Heart left ventricle (tissue), 13 donors: ENCODE measurements around the gene NMNAT2.

ENCODE experiments used
- POLR2A ChIP-seq, 2 donors: fragments of 450-650 bp; IDR thresholded peaks; one replicate each; pipeline ENCODE4 v1.6.1; 2017; ENCODE audit warnings: antibody characterized with exemption in 2 of 2, mild to moderate bottlenecking in 2 of 2, moderate library complexity in 2 of 2
- TF ChIP-seq, protein P1 (sequence below), 12 donors: fragments of 200-600 bp; sonication (generic) in 4 of 12; IDR thresholded peaks; one replicate each; pipeline versions ENCODE4 v1.5.0 to v1.8.0; 2018 to 2022; ENCODE audit warnings: antibody characterized with exemption in 12 of 12, mild to moderate bottlenecking in 5 of 12
- donor health status: ischemic (EF 13 %, LVEDD 7.1; RV severe dilation, severe dysfunction).
- donor health status: DM: no; HTN: yes; CAD: no.
- donor health status: DM: no; HTN: no; CAD: no.
- donor health status: ischemic (EF 25% LVEDD 6.9; RV normal size, moderate dysfunction).
- donor health status: ischemic (EF 25% LVEDD 5.7; RV mildly dilated, moderate dysfunction).
- donor health status: ischemic (EF 35%, LVEDD 5.7; RV mildly dilated, moderate dysfunction).
- donor health status: nonischemic (EF 11% LVEDD 7.7; RV severe dilation, severe dysfunction).
- donor health status: DM: yes; HTN: yes; CAD: no.
- donor health status: PGD.
- donor health status: ischemic (EF 29% LVEDD 5.4; RV normal size, mild dysfunction).
- donor health status: nonischemic (EF 23%, LVEDD 6.1; RV moderate dilation, normal function).

DNA sequence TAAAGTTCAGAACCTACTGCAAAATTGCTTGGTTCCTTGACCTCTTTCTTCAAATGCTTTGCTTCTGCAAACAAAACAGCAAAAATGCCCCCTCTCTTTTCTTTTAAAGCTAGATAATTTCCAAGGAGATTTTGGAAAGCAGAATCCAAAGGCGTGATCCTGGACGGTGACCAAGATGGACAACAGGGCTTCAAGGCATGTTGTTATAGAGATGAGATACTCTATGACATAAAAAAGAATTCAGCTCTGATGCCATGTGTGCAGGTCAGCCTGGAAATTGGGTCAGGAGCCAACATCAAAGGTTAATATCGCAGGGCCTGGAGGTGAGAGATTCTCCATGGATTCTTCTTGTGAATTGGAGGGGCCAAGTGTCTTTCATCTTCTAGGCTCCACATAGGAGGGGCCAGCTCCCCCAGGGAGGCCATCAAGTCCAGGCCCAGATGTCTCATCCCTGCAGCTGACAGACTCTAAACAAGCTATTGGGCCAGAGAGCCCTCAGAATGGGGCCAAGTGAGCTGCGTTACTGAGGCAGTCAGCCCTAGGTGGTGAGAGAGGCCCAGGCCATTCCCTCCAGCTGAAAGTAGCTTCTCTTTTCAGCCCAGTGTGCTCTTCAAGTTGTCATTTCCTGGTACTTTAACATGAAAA lies 45.5 kb downstream of the NMNAT2 start:
- TF ChIP-seq POLR2A (IDR thresholded peaks at IDR 0.05): no peak
- TF ChIP-seq, protein P1, sequence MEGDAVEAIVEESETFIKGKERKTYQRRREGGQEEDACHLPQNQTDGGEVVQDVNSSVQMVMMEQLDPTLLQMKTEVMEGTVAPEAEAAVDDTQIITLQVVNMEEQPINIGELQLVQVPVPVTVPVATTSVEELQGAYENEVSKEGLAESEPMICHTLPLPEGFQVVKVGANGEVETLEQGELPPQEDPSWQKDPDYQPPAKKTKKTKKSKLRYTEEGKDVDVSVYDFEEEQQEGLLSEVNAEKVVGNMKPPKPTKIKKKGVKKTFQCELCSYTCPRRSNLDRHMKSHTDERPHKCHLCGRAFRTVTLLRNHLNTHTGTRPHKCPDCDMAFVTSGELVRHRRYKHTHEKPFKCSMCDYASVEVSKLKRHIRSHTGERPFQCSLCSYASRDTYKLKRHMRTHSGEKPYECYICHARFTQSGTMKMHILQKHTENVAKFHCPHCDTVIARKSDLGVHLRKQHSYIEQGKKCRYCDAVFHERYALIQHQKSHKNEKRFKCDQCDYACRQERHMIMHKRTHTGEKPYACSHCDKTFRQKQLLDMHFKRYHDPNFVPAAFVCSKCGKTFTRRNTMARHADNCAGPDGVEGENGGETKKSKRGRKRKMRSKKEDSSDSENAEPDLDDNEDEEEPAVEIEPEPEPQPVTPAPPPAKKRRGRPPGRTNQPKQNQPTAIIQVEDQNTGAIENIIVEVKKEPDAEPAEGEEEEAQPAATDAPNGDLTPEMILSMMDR (IDR thresholded peaks at IDR 0.05): no peak
